Measurements from ENCODE around the gene MSH2.

Gene MSH2

DNA sequence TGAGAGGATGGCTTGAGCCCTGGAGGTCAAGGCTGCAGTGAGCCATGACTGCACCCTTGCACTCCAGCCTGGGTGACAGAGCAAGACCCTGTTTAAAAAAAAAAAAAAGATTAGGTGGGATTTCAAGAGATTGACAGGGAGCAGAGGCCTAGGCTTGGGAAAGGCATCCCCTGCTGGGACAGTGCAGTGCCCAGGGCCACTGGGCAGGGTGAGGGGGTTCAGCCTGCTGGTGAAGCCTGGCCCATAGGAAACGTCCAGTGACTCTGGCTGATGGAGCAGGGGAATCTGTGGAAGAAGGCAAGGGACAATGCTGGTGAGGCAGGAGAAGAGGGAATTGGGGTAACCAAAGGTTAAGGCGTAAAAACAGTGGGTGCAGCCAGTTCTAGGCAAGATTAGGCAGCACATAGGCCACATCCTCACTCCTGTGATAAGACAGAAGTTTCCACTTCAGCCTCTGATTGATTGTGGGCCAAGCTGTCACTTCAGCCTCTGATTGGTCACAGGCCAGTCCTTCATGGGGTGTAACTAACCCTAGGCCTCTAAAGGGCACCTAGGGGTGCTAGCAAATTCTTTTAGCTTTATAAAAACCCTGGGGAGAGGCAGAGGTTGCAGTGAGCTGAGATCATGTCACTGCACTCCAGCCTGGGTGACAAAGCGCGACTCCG, 128.6 kb downstream of the MSH2 start:
- Histone ChIP-seq H3K4me3 (ENCODE audit: low read depth, low read length, poor library complexity, severe bottlenecking) (no peak overlapping the region), H3K27me3 (ENCODE audit: insufficient read depth, low read length) (no peaks in the 10 kb centered on the region), H3K79me2 (ENCODE audit: insufficient read depth, low read length) (no peaks in the 10 kb centered on the region), H3F3A (ENCODE audit: insufficient read depth, low read length) (no peaks in the 10 kb centered on the region; the same call in 1 of the 2 replicates), H3K9me3 (ENCODE audit: low read length) (no peaks in the 10 kb centered on the region), H3K4me1 (ENCODE audit: insufficient read depth, low read length, severe bottlenecking) (peaks cover 27% of the 10 kb centered on the region), H3K36me3 (ENCODE audit: insufficient read depth, low read length) (peaks cover 10% of the 10 kb centered on the region), H3K4me2 (ENCODE audit: low read length) (no peak overlapping the region), H4K20me1 (ENCODE audit: insufficient read depth, low read length) (no peaks in the 10 kb centered on the region), H2AFZ (ENCODE audit: low read length) (no peak overlapping the region), H3K9ac (ENCODE audit: low read length) (no peak overlapping the region), H3K9me2 (ENCODE audit: low read depth, low read length) (no peaks in the 10 kb centered on the region), H3K27ac (ENCODE audit: low read depth, low read length, poor library complexity, severe bottlenecking) (no peak overlapping the region)
- TF ChIP-seq EZH2 (IDR thresholded peaks at IDR 0.05; ENCODE audit: borderline replicate concordance, low read length): no peak
- no peak for TF ChIP-seq CTCF (IDR thresholded peaks at IDR 0.05; ENCODE audit: low read length)

Data from OCI-LY1 (cell line).